H9 (cell line): ENCODE data around the gene ENC1. TPM values are rescaled to one million over a fixed set of nuclear protein-coding genes. Genes with fewer than 3 reads are reported as not detected.

Experiments used
- DNase-seq: peaks from one replicate; pipeline ENCODE4 v3.0.0-alpha.2; 2017
- H2AFZ ChIP-seq: one replicate; pipeline ENCODE4 v1.6.1; 2013; ENCODE audit warnings: mild to moderate bottlenecking, low read length, control low read depth, moderate library complexity
- H2AK5ac ChIP-seq: 2 replicates; pipeline ENCODE4 v1.6.1; 2013; ENCODE audit warnings: low read length, control low read depth, mixed read lengths; ENCODE audit not compliant: insufficient read length
- H2BK120ac ChIP-seq: one replicate; pipeline ENCODE4 v1.6.1; 2013; ENCODE audit warnings: low read depth, mild to moderate bottlenecking, low read length, control low read depth, inconsistent platforms; ENCODE audit not compliant: poor library complexity, severe bottlenecking
- H2BK12ac ChIP-seq: 2 replicates; pipeline ENCODE4 v1.6.1; 2013; ENCODE audit warnings: low read length, control low read depth, mixed read lengths, low read depth; ENCODE audit not compliant: insufficient read length
- H2BK15ac ChIP-seq: 2 replicates; pipeline ENCODE4 v1.6.1; 2013; ENCODE audit warnings: low read depth, low read length, control low read depth
- H2BK20ac ChIP-seq: one replicate; pipeline ENCODE4 v1.6.1; 2013; ENCODE audit warnings: low read depth, mild to moderate bottlenecking, low read length, control low read depth, inconsistent platforms; ENCODE audit not compliant: poor library complexity, severe bottlenecking
- H2BK5ac ChIP-seq: 2 replicates; pipeline ENCODE4 v1.6.1; 2013; ENCODE audit warnings: low read length, control low read depth, mixed read lengths; ENCODE audit not compliant: insufficient read length
- H3K14ac ChIP-seq: 2 replicates; pipeline ENCODE4 v1.6.1; 2013; ENCODE audit warnings: low read length, control low read depth; ENCODE audit not compliant: insufficient read depth
- H3K18ac ChIP-seq: 2 replicates; pipeline ENCODE4 v1.6.1; 2013; ENCODE audit warnings: low read depth, mild to moderate bottlenecking, mixed read lengths, low read length, control low read depth; ENCODE audit not compliant: insufficient read length
- H3K23ac ChIP-seq: 2 replicates; pipeline ENCODE4 v1.6.1; 2013; ENCODE audit warnings: low read length, control low read depth, mixed read lengths, low read depth; ENCODE audit not compliant: insufficient read length
- H3K23me2 ChIP-seq: 2 replicates; pipeline ENCODE4 v1.6.1; 2013; ENCODE audit warnings: low read depth, mild to moderate bottlenecking, mixed read lengths, low read length, control low read depth; ENCODE audit not compliant: insufficient read length, poor library complexity, severe bottlenecking
- H3K27ac ChIP-seq: 2 replicates; pipeline ENCODE4 v1.5.1; 2013; ENCODE audit warnings: low read length, control low read depth, mixed read lengths, low read depth; ENCODE audit not compliant: insufficient read length
- H3K27me3 ChIP-seq: 2 replicates; pipeline ENCODE4 v1.6.1; 2013; ENCODE audit warnings: low read length, control low read depth, inconsistent platforms; ENCODE audit not compliant: insufficient read depth
- H3K4ac ChIP-seq: 2 replicates; pipeline ENCODE4 v1.6.1; 2013; ENCODE audit warnings: low read depth, mild to moderate bottlenecking, control low read depth, inconsistent platforms, low read length, moderate library complexity
- H3K4me1 ChIP-seq: 2 replicates; pipeline ENCODE4 v1.6.1; 2013; ENCODE audit warnings: low read length, control low read depth, inconsistent platforms; ENCODE audit not compliant: insufficient read depth
- H3K4me2 ChIP-seq: 2 replicates; pipeline ENCODE4 v1.6.1; 2013; ENCODE audit warnings: low read length, control low read depth, mixed read lengths; ENCODE audit not compliant: insufficient read length, insufficient read depth
- H3K56ac ChIP-seq: 2 replicates; pipeline ENCODE4 v1.6.1; 2013; ENCODE audit warnings: low read depth, mild to moderate bottlenecking, mixed read lengths, low read length, control low read depth; ENCODE audit not compliant: insufficient read length
- H3K79me1 ChIP-seq: 2 replicates; pipeline ENCODE4 v1.6.1; 2013; ENCODE audit warnings: low read depth, mild to moderate bottlenecking, moderate library complexity, low read length, control low read depth, inconsistent platforms; ENCODE audit not compliant: insufficient read depth, poor library complexity, severe bottlenecking
- H3K79me2 ChIP-seq: 2 replicates; pipeline ENCODE4 v1.6.1; 2013; ENCODE audit warnings: low read length, control low read depth, inconsistent platforms; ENCODE audit not compliant: insufficient read depth
- H3K9ac ChIP-seq: 2 replicates; pipeline ENCODE4 v1.6.1; 2013; ENCODE audit warnings: low read length, control low read depth, mixed read lengths; ENCODE audit not compliant: insufficient read length; ENCODE audit errors: extremely low read depth
- H3K9me3 ChIP-seq: one replicate; pipeline ENCODE4 v1.6.1; 2013; ENCODE audit warnings: low read depth, low read length, inconsistent platforms; ENCODE audit not compliant: control insufficient read depth
- H3T11ph ChIP-seq: one replicate; pipeline ENCODE4 v1.6.1; 2013; ENCODE audit warnings: mild to moderate bottlenecking, low read length, control low read depth, inconsistent platforms
- H4K20me1 ChIP-seq: one replicate; pipeline ENCODE4 v1.6.1; 2013; ENCODE audit not compliant: control insufficient read depth, insufficient read length, insufficient read depth
- H4K5ac ChIP-seq: 2 replicates; pipeline ENCODE4 v1.6.1; 2013; ENCODE audit warnings: low read depth, mild to moderate bottlenecking, mixed read lengths, low read length, control low read depth; ENCODE audit not compliant: insufficient read length
- H4K8ac ChIP-seq: replicated peaks from 2 replicates; pipeline ENCODE4 v1.6.1; 2013; ENCODE audit warnings: low read length, control low read depth, mixed read lengths, low read depth; ENCODE audit not compliant: insufficient read length
- H4K91ac ChIP-seq: 2 replicates; pipeline ENCODE4 v1.6.1; 2013; ENCODE audit warnings: low read depth, mild to moderate bottlenecking, moderate library complexity, mixed read lengths, low read length, control low read depth; ENCODE audit not compliant: insufficient read length
- H3K27ac Mint-ChIP-seq, 3 experiments: 2 replicates in 2 of 3; 3 replicates in 1 of 3; pipeline ENCODE4 v1.8.0; 2020 to 2021; ENCODE audit warnings: mixed read lengths in 3 of 3, mild to moderate bottlenecking in 1 of 3, moderate library complexity in 1 of 3
- H3K27me3 Mint-ChIP-seq: 2 replicates; pipeline ENCODE4 v1.8.0; 2021; ENCODE audit warnings: low read depth, mild to moderate bottlenecking, moderate library complexity, mixed read lengths
- H3K36me3 Mint-ChIP-seq, 3 experiments: 2 replicates in 2 of 3; 3 replicates in 1 of 3; pipeline ENCODE4 v1.8.0; 2020 to 2021; ENCODE audit warnings: low read depth in 3 of 3, mixed read lengths in 3 of 3; ENCODE audit not compliant: insufficient read depth in 1 of 3
- H3K4me1 Mint-ChIP-seq, 2 experiments: 2 replicates each; pipeline ENCODE4 v1.8.0; 2020; ENCODE audit warnings: mixed read lengths in 2 of 2
- H3K4me3 Mint-ChIP-seq, 2 experiments: 2 replicates in 1 of 2; 3 replicates in 1 of 2; pipeline ENCODE4 v1.8.0; 2020 to 2021; ENCODE audit warnings: mild to moderate bottlenecking in 2 of 2, mixed read lengths in 2 of 2, moderate library complexity in 1 of 2
- H3K9me3 Mint-ChIP-seq, 2 experiments: 2 replicates in 1 of 2; 3 replicates in 1 of 2; pipeline ENCODE4 v1.8.0; 2020; ENCODE audit warnings: mild to moderate bottlenecking in 2 of 2, mixed read lengths in 2 of 2, moderate library complexity in 1 of 2
- CTCF ChIP-seq: fragments of 200-600 bp; sonication (generic); conservative IDR thresholded peaks from 3 replicates; pipeline ENCODE4 v1.8.0; 2021; ENCODE audit warnings: antibody characterized with exemption, mild to moderate bottlenecking
- WGBS: extraction: QIAGEN DNeasy Blood & Tissue Kit; methylation state at CpG from one replicate; pipeline ENCODE4 v1.1.7; 2013; ENCODE audit warnings: missing lambda C conversion rate, low lambda C conversion rate, mixed read lengths; ENCODE audit not compliant: insufficient read length; ENCODE audit errors: extremely low coverage; 5-methylcytosine and 5-hydroxymethylcytosine counted together
- total RNA-seq: library from RNA; stranded (reverse); gene quantifications from 2 replicates; pipeline ENCODE4 v1.2.1, GENCODE V29; 2021

The ENC1 gene
- total RNA-seq, 1 experiment from 2014 or later: 14.4 TPM

GRCh38 chr5:74588415-74588814 lies 52.1 kb downstream of the ENC1 start:
- H2BK15ac ChIP-seq: no peak overlapping the region
- no peak overlapping the region for H4K5ac ChIP-seq
- no peaks in the 10 kb centered on the region for H3K79me1 ChIP-seq
- H3K4me3 Mint-ChIP-seq: no peak overlapping the region
- no peaks in the 10 kb centered on the region for H3K9me3 ChIP-seq
- WGBS: no CpG with 5 or more reads among the region's 3 CpGs
- TF ChIP-seq CTCF: no peak
- no peak overlapping the region for H3K56ac ChIP-seq
- H3K9me3 Mint-ChIP-seq: no peaks in the 10 kb centered on the region; a peak in 2 of 5 replicates
- no peaks in the 10 kb centered on the region for H3K27me3 ChIP-seq
- H2AFZ ChIP-seq: no peak overlapping the region
- no peak overlapping the region for H3K23ac ChIP-seq
- H3K4ac ChIP-seq: no peak overlapping the region
- H3K4me1 Mint-ChIP-seq: peaks cover 32 to 39% of the 10 kb centered on the region in 2 experiments
- no peak overlapping the region for H3T11ph ChIP-seq
- H3K27ac Mint-ChIP-seq: no peak overlapping the region
- no peak overlapping the region for H3K9ac ChIP-seq
- H4K20me1 ChIP-seq: no peaks in the 10 kb centered on the region
- peaks cover 8% of the 10 kb centered on the region; the same call in 1 of the 2 replicates for H3K4me1 ChIP-seq
- H4K8ac ChIP-seq: no peak overlapping the region
- H2BK5ac ChIP-seq: no peak overlapping the region
- H3K36me3 Mint-ChIP-seq: no peaks in the 10 kb centered on the region; a peak in 1 of 7 replicates
- H2BK120ac ChIP-seq: no peak overlapping the region
- no peak overlapping the region for H4K91ac ChIP-seq
- no peak overlapping the region for H2BK12ac ChIP-seq
- H3K27ac ChIP-seq: no peak overlapping the region
- no peak overlapping the region for H3K4me2 ChIP-seq
- peaks cover 1% of the 10 kb centered on the region for H3K27me3 Mint-ChIP-seq
- no peak overlapping the region for H2BK20ac ChIP-seq
- no peak overlapping the region for H3K14ac ChIP-seq
- H2AK5ac ChIP-seq: no peak overlapping the region
- H3K23me2 ChIP-seq: no peaks in the 10 kb centered on the region
- DNase-seq: no peak
- no peaks in the 10 kb centered on the region for H3K79me2 ChIP-seq
- H3K18ac ChIP-seq: no peak overlapping the region
